Measurements from ENCODE around the gene SSBP4.
A peak's percentile ranks its signal among the peaks of the same experiment; 100 is the strongest.
"Not testable (repeated sequence)": the region's sequence is repeated elsewhere in the genome, so short reads cannot be mapped to it uniquely, and the experiment has no call there.

The SSBP4 gene

GRCh38 chr19:18392926-18393325 lies 26.3 kb upstream of the SSBP4 start:
- DNase-seq (ENCODE audit: insufficient read length, low spot score) (no peak), FAIRE-seq (no peak)

- DNase-seq (ENCODE audit: insufficient read length, low spot score) (no peak), FAIRE-seq (no peak)
Measured at GRCh38 chr19:18393836-18394235, 25.4 kb upstream of the SSBP4 start.

GRCh38 chr19:18396471-18397241 lies 22.5 kb upstream of the SSBP4 start:
- DNase-seq (ENCODE audit: insufficient read length, low spot score) (no peak), FAIRE-seq (no peak)

GRCh38 chr19:18397242-18398202 lies 21.7 kb upstream of the SSBP4 start, which contains the start of gene LRRC25:
Gene LRRC25, minus strand, starts transcription at chr19:18397622. Its CDS starts 659 bp downstream, at chr19:18396963.
- no peak for FAIRE-seq

GRCh38 chr19:18399008-18399407 lies 20.2 kb upstream of the SSBP4 start:
- FAIRE-seq, result peak; percentile 57

More at GRCh38 chr19:18397242-18398202, 21.7 kb upstream of the SSBP4 start, which contains the start of gene LRRC25:
- DNase-seq (ENCODE audit: insufficient read length, low spot score), result no peak

GRCh38 chr19:18401580-18402112 lies 17.6 kb upstream of the SSBP4 start:
- FAIRE-seq (no peak), DNase-seq (ENCODE audit: insufficient read length, low spot score) (no peak)

More at GRCh38 chr19:18399008-18399407, 20.2 kb upstream of the SSBP4 start:
- no peak for DNase-seq (ENCODE audit: insufficient read length, low spot score)

- DNase-seq (ENCODE audit: insufficient read length, low spot score); FAIRE-seq: not testable (repeated sequence)
Measured at GRCh38 chr19:18402455-18403248, 16.5 kb upstream of the SSBP4 start.

GRCh38 chr19:18405754-18406153 lies 13.4 kb upstream of the SSBP4 start:
- DNase-seq (ENCODE audit: insufficient read length, low spot score); FAIRE-seq: not testable (repeated sequence)

GRCh38 chr19:18406749-18407148 lies 12.4 kb upstream of the SSBP4 start:
- no peak for DNase-seq (ENCODE audit: insufficient read length, low spot score)
- no peak for FAIRE-seq

- FAIRE-seq, result no peak
- no peak for DNase-seq (ENCODE audit: insufficient read length, low spot score)
Measured at GRCh38 chr19:18408053-18408476, 11.1 kb upstream of the SSBP4 start.

- no peak for FAIRE-seq
- no peak for DNase-seq (ENCODE audit: insufficient read length, low spot score)
Measured at GRCh38 chr19:18412610-18413239, 6.5 kb upstream of the SSBP4 start.

- FAIRE-seq, result no peak
Measured at GRCh38 chr19:18414504-18415177, 4.6 kb upstream of the SSBP4 start.

GRCh38 chr19:18415178-18415867 lies 3.9 kb upstream of the SSBP4 start:
- FAIRE-seq, result no peak
- DNase-seq (ENCODE audit: insufficient read length, low spot score), result no peak

More at GRCh38 chr19:18414504-18415177, 4.6 kb upstream of the SSBP4 start:
- DNase-seq (ENCODE audit: insufficient read length, low spot score), result no peak

GRCh38 chr19:18416778-18417249 lies 2.4 kb upstream of the SSBP4 start:
- DNase-seq (ENCODE audit: insufficient read length, low spot score) (peak; percentile 76), FAIRE-seq (peak; percentile 86)

GRCh38 chr19:18417250-18418028 lies 1.8 kb upstream of the SSBP4 start:
- DNase-seq (ENCODE audit: insufficient read length, low spot score) (peak; percentile 85), FAIRE-seq (peak; percentile 72)

- DNase-seq (ENCODE audit: insufficient read length, low spot score), result no peak
- FAIRE-seq, result peak; percentile 9
Measured at GRCh38 chr19:18418029-18418482, 1.1 kb upstream of the SSBP4 start.

- FAIRE-seq, result peak; percentile 33
Measured at GRCh38 chr19:18418483-18419194, 559 bp upstream of the SSBP4 start.

More at GRCh38 chr19:18418483-18419194, 559 bp upstream of the SSBP4 start:
- DNase-seq (ENCODE audit: insufficient read length, low spot score), result no peak

All from HTR-8/SVneo (cell line).